K562 (cell line): ENCODE results near the gene CHKB. TPM values are rescaled to one million over a fixed set of nuclear protein-coding genes. Genes with fewer than 3 reads are reported as not detected.
A peak's percentile ranks its signal among the peaks of the same experiment; 100 is the strongest.

ENCODE experiments used
- IRF9 ChIP-seq: fragments of 450-650 bp; IDR thresholded peaks from 2 replicates; pipeline ENCODE4 v1.6.1; 2016; ENCODE audit warnings: missing biosample characterization, missing genetic modification characterization
- KLF16 ChIP-seq: IDR thresholded peaks from 2 replicates; pipeline ENCODE4 v1.6.1; 2016; ENCODE audit warnings: antibody characterized with exemption
- MCM5 ChIP-seq: fragments of 450-650 bp; IDR thresholded peaks from 2 replicates; pipeline ENCODE4 v1.6.1; 2016; ENCODE audit warnings: low read depth
- MED1 ChIP-seq: sonication (generic); formaldehyde crosslinking; IDR thresholded peaks from 2 replicates; pipeline ENCODE4 v1.8.1; 2023; ENCODE audit warnings: missing genetic modification reagents, borderline replicate concordance
- RBM25 ChIP-seq: fragments of 200-400 bp; formaldehyde crosslinking; IDR thresholded peaks from 2 replicates; pipeline ENCODE4 v1.6.1; 2018; ENCODE audit warnings: low read length, low read depth, moderate library complexity; ENCODE audit not compliant: severe bottlenecking
- RCOR1 ChIP-seq, 2 experiments: IDR thresholded peaks; 2 replicates each; pipeline ENCODE4 v1.6.1; 2012; ENCODE audit warnings: low read depth in 2 of 2, low read length in 2 of 2, borderline replicate concordance in 1 of 2, improper control_type of control experiment in 1 of 2
- SNAPC5 ChIP-seq: fragments of 250-450 bp; sonication (Bioruptor Pico); IDR thresholded peaks from 2 replicates; pipeline ENCODE4 v1.8.0; 2021; ENCODE audit warnings: moderate library complexity, mild to moderate bottlenecking, inconsistent platforms
- SRSF3 ChIP-seq: fragments of 200-400 bp; formaldehyde crosslinking; IDR thresholded peaks from 2 replicates; pipeline ENCODE4 v1.6.1; 2016; ENCODE audit warnings: mild to moderate bottlenecking, low read length, moderate library complexity; ENCODE audit not compliant: insufficient read depth
- TAL1 ChIP-seq: fragments of 450-650 bp; IDR thresholded peaks from 2 replicates; pipeline ENCODE4 v1.6.1; 2016; ENCODE audit warnings: mild to moderate bottlenecking
- USF1 ChIP-seq: sonication (generic); formaldehyde crosslinking; IDR thresholded peaks from 2 replicates; pipeline ENCODE4 v1.9.0; 2022; ENCODE audit warnings: mild to moderate bottlenecking, missing genetic modification reagents
- ZNF224 ChIP-seq: sonication (generic); formaldehyde crosslinking; IDR thresholded peaks from 2 replicates; pipeline ENCODE4 v1.8.0; 2022; ENCODE audit warnings: mild to moderate bottlenecking, missing genetic modification reagents
- ZNF449 ChIP-seq: fragments of 250-450 bp; sonication (Bioruptor Pico); IDR thresholded peaks from 2 replicates; pipeline ENCODE4 v1.8.0; 2022; ENCODE audit warnings: moderate library complexity, mild to moderate bottlenecking, inconsistent platforms
- polyA plus RNA-seq, 8 experiments: library from polyadenylated mRNA; depleted of rRNA in 4 of 8; stranded (reverse) in 5 of 8; unstranded in 3 of 8; fragments of >200 nt; fragmentation: Nextera tagmentation in 2 of 8; fragmentation: Illumina TruSeq in 1 of 8; extraction: Ambion mirVana in 2 of 8; extraction: Trizol in 1 of 8; gene quantifications; 2 replicates each; pipeline versions ENCODE4 v1.2.1 to v1.2.3, GENCODE V29; 2011 to 2014; ENCODE audit warnings: inconsistent platforms in 1 of 8, missing spikeins in 1 of 8
- total RNA-seq, 7 experiments: library from RNA; depleted of rRNA in 6 of 7; stranded (reverse); fragments of >200 nt in 6 of 7; fragmentation: Illumina TruSeq in 2 of 7; extraction: Trizol in 2 of 7; gene quantifications; 2 replicates each; pipeline versions ENCODE4 v1.2.1 to v1.2.3, GENCODE V29; 2011 to 2021; ENCODE audit warnings: low replicate concordance in 1 of 7
- TF ChIP-seq, protein P1 (sequence below): fragments of 450-650 bp; formaldehyde crosslinking; IDR thresholded peaks from 2 replicates; pipeline ENCODE4 v1.4.0; 2022; ENCODE audit warnings: missing genetic modification characterization
- TF ChIP-seq, protein P2 (sequence below): sonication (generic); formaldehyde crosslinking; IDR thresholded peaks from 2 replicates; pipeline ENCODE4 v1.8.0; 2022; ENCODE audit warnings: missing genetic modification reagents, mild to moderate bottlenecking, borderline replicate concordance

The CHKB gene
- total and polyA plus RNA-seq, 9 of the 15 experiments (the other 6 are each of a cell fraction or from before 2014, with no cell fraction given): 2.7 to 31.0 (median 11.0) TPM

DNA sequence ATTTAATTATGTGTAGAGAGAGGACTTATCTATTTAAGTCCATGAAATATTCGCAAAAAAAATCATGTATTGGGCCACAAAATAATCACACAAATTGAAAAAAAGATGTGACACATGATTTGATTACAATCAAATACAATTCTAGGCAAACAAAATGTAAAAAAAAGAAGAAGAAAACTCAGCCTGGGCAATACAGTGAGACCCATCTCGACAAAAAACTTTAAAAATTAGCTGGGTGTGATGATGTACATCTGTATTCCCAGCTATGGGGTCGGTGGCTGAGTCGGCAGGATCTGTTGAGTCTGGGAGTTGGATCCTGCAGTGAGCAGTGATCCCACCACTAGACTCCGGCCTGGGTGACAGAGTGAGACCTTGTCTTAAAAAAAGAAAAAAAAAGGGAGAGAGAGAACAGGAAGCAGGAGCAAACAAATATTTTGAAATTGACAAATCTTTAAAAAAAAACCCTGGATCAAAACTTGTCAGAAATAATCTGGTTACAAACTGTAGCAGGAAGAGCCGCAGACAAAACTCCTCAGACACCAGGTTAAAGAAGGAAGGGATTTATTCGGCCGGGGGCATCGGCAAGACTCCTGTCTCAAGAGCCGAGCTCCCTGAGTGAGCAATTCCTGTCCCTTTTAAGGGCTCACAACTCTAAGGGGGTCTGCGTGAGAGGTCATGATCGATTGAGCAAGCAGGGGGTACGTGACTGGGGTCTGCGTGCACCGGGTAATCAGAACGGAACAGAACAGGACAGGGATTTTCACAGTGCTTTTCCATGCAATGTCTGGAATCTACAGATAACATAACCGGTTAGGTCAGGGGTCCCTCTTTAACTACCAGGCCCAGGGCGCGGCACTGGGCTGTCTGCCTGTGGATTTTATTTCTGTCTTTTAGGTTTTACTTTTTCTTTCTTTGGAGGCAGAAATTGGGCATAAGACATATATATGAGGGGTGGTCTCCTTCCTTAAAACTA is 49.5 kb downstream of the CHKB start (continued):
- TF ChIP-seq IRF9 (tag) (no peak), RCOR1 (IDR thresholded peaks at IDR 0.05; ENCODE audit: borderline replicate concordance in 1 of 2, low read depth in 2 of 2, low read length in 2 of 2) (peak; percentile 45 to 78; a peak in 3 of 4 replicates), SRSF3 (no peak), KLF16 (0 out of 2 replicates have a peak, but pooled peaks have one; percentile 24), USF1 (CRISPR knock-in tag) (no peak), RBM25 (no peak), MCM5 (no peak), TAL1 (peak; percentile 83), ZNF449 (CRISPR knock-in tag) (no peak), ZNF224 (CRISPR knock-in tag) (no peak), SNAPC5 (CRISPR knock-in tag) (no peak), MED1 (CRISPR knock-in tag) (no peak)
- TF ChIP-seq, protein P1, sequence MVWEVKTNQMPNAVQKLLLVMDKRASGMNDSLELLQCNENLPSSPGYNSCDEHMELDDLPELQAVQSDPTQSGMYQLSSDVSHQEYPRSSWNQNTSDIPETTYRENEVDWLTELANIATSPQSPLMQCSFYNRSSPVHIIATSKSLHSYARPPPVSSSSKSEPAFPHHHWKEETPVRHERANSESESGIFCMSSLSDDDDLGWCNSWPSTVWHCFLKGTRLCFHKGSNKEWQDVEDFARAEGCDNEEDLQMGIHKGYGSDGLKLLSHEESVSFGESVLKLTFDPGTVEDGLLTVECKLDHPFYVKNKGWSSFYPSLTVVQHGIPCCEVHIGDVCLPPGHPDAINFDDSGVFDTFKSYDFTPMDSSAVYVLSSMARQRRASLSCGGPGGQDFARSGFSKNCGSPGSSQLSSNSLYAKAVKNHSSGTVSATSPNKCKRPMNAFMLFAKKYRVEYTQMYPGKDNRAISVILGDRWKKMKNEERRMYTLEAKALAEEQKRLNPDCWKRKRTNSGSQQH (CRISPR knock-in tag): no peak
- TF ChIP-seq, protein P2, sequence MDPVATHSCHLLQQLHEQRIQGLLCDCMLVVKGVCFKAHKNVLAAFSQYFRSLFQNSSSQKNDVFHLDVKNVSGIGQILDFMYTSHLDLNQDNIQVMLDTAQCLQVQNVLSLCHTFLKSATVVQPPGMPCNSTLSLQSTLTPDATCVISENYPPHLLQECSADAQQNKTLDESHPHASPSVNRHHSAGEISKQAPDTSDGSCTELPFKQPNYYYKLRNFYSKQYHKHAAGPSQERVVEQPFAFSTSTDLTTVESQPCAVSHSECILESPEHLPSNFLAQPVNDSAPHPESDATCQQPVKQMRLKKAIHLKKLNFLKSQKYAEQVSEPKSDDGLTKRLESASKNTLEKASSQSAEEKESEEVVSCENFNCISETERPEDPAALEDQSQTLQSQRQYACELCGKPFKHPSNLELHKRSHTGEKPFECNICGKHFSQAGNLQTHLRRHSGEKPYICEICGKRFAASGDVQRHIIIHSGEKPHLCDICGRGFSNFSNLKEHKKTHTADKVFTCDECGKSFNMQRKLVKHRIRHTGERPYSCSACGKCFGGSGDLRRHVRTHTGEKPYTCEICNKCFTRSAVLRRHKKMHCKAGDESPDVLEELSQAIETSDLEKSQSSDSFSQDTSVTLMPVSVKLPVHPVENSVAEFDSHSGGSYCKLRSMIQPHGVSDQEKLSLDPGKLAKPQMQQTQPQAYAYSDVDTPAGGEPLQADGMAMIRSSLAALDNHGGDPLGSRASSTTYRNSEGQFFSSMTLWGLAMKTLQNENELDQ (CRISPR knock-in tag): no peak
